Neural crest cell (in vitro differentiated cells): ENCODE data around the gene MAPK1. TPM values are rescaled to one million over a fixed set of nuclear protein-coding genes. Genes with fewer than 3 reads are reported as not detected.
A peak's percentile ranks its signal among the peaks of the same experiment; 100 is the strongest.
"Not testable (repeated sequence)": the region's sequence is repeated elsewhere in the genome, so short reads cannot be mapped to it uniquely, and the experiment has no call there.

Experiments
- DNase-seq: peaks from one replicate; pipeline ENCODE4 v3.0.0; 2021; ENCODE audit warnings: low read depth, mixed read lengths, low spot score
- H3K27ac Mint-ChIP-seq: one replicate; pipeline ENCODE4 v1.8.0; 2021; ENCODE audit warnings: mild to moderate bottlenecking, mixed read lengths; ENCODE audit not compliant: unreplicated experiment
- H3K27me3 Mint-ChIP-seq: 2 replicates; pipeline ENCODE4 v1.8.0; 2021; ENCODE audit warnings: low read depth, mild to moderate bottlenecking, mixed read lengths
- H3K36me3 Mint-ChIP-seq: 2 replicates; pipeline ENCODE4 v1.8.0; 2021; ENCODE audit warnings: low read depth, mild to moderate bottlenecking, mixed read lengths
- H3K4me1 Mint-ChIP-seq: 2 replicates; pipeline ENCODE4 v1.8.0; 2021; ENCODE audit warnings: mixed read lengths
- H3K4me3 Mint-ChIP-seq: one replicate; pipeline ENCODE4 v1.8.0; 2021; ENCODE audit warnings: mild to moderate bottlenecking, mixed read lengths
- H3K9me3 Mint-ChIP-seq: 2 replicates; pipeline ENCODE4 v1.8.0; 2021; ENCODE audit warnings: mixed read lengths
- CTCF ChIP-seq: fragments of 200-600 bp; sonication (generic); conservative IDR thresholded peaks from 2 replicates; pipeline ENCODE4 v1.5.0; 2021; ENCODE audit warnings: antibody characterized with exemption, mild to moderate bottlenecking
- total RNA-seq: library from RNA; stranded (reverse); gene quantifications from 2 replicates; pipeline ENCODE4 v1.2.1, GENCODE V29; 2021

The MAPK1 gene
- total RNA-seq, 1 donor from 2014 or later, result 118 TPM

- H3K9me3 Mint-ChIP-seq, result no peaks in the 10 kb centered on the region
- H3K27me3 Mint-ChIP-seq, result no peaks in the 10 kb centered on the region
- H3K4me3 Mint-ChIP-seq, result no peak overlapping the region
- H3K27ac Mint-ChIP-seq, result peak overlapping the region; percentile 44
- TF ChIP-seq CTCF, result no peak
- DNase-seq, result no peak
- peaks cover 41% of the 10 kb centered on the region for H3K4me1 Mint-ChIP-seq
- H3K36me3 Mint-ChIP-seq, result no peaks in the 10 kb centered on the region
These were observed 48.8 kb downstream of the MAPK1 start for GRCh38 chr22:21818487-21819182.

DNA sequence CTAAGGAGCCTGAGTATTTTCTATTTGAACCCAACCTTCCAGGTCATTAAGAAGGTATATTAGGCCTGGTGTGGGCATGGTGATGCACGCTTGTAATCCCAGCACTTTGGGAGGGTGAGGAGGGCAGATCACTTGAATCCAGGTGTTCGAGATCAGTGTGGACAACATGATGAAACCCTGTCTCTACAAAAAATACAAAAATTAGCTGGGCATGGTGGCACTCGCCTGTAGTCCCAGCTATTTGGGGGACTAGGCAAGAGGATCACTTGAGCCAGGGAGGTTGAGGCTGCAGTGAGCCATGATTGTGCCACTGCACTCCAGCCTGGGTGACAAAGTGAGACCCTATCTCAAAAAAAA lies 50.0 kb downstream of the MAPK1 start:
- peaks cover 41% of the 10 kb centered on the region for H3K4me1 Mint-ChIP-seq
- not testable (repeated sequence) for H3K9me3 Mint-ChIP-seq, H3K27me3 Mint-ChIP-seq, H3K4me3 Mint-ChIP-seq, DNase-seq, H3K36me3 Mint-ChIP-seq, H3K27ac Mint-ChIP-seq

DNA sequence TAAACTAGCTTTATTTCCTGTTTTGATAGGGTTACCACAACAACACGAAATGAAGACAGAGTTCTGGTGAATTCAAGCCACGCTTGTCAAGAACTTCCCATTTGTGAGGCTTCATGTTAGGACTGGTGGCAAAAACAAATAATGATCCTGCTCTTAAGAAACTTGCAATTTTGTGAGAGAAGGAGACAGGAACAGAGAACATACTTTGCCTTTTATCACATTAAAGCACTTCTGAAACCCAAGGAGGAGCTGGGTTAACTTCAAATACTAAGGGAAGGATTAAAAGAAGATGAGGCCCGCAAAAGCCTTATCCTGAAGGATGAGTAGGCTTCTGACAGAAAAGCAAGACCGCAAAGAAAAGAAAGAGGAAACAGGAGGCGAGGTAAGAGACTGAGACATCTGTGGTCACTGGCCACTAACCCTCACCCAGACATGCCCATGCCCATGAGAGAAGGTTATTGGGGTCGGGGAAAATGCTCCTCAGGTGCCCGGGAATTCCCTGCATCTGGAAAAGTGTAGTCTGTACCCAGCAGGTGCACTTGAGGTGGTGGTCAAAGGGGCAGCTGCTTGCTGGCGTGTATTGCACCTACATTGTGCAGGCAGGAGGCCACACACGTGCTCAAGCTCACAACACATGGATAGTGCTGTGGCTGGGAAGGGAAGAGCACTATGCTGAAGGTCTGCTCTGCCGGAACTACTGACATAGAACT lies 50.5 kb downstream of the MAPK1 start:
- H3K4me1 Mint-ChIP-seq, result peaks cover 41% of the 10 kb centered on the region
- no peaks in the 10 kb centered on the region for H3K27me3 Mint-ChIP-seq
- H3K4me3 Mint-ChIP-seq, result no peak overlapping the region
- DNase-seq, result no peak
- peaks cover 3% of the 10 kb centered on the region for H3K9me3 Mint-ChIP-seq
- peaks cover under 1% of the 10 kb centered on the region for H3K36me3 Mint-ChIP-seq
- no peak for TF ChIP-seq CTCF
- H3K27ac Mint-ChIP-seq, result no peak overlapping the region

DNA sequence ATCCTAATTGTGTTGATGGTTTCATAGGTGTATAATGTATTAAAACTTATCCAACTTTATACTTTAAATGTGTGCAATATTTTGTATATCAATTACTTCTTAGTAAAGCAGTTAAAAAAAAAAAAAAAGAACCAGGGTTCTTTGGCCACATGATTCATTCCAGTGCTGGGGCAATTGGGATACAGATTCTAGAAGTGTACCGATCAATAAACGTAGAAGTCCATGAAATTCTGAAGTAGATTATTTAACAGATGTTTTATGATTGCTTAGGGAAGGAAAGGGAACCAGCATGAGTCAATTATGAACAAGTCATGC lies 51.0 kb downstream of the MAPK1 start:
- Mint-ChIP-seq H3K36me3 (peaks cover 3% of the 10 kb centered on the region), H3K4me1 (peaks cover 40% of the 10 kb centered on the region), H3K27me3 (no peaks in the 10 kb centered on the region), H3K4me3 (no peak overlapping the region), H3K9me3 (peaks cover 5% of the 10 kb centered on the region), H3K27ac (no peak overlapping the region)
- no peak for DNase-seq
- TF ChIP-seq CTCF, result no peak

DNA sequence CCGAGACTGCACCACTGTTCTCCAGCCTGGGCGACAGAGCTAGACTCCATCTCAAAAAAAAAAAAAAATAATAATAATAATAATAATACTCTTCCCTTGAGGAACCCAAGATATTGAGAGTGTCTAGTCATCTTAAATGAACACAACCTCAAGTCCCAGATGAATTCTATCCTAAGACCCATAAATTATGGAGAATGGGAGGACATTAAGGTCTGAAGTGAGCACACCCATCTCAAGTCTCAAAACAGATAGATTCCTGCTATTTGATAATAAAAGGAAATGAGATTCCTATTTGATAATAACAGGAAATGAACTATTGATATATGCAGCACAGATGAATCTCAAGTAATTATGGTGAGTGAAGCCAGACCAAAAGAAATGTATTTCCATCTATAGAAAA lies 51.5 kb downstream of the MAPK1 start:
- Mint-ChIP-seq H3K36me3 (peaks cover 5% of the 10 kb centered on the region), H3K4me3 (no peak overlapping the region), H3K9me3 (peaks cover 5% of the 10 kb centered on the region), H3K27ac (no peak overlapping the region), H3K4me1 (peaks cover 38% of the 10 kb centered on the region), H3K27me3 (no peaks in the 10 kb centered on the region)
- DNase-seq, result no peak
- TF ChIP-seq CTCF, result no peak

- no peaks in the 10 kb centered on the region for H3K27me3 Mint-ChIP-seq
- no peak overlapping the region for H3K27ac Mint-ChIP-seq
- no peak for TF ChIP-seq CTCF
- H3K4me1 Mint-ChIP-seq, result peaks cover 36% of the 10 kb centered on the region
- DNase-seq, result no peak
- peaks cover 5% of the 10 kb centered on the region for H3K9me3 Mint-ChIP-seq
- peaks cover 7% of the 10 kb centered on the region for H3K36me3 Mint-ChIP-seq
- H3K4me3 Mint-ChIP-seq, result no peak overlapping the region
These were observed 52.1 kb downstream of the MAPK1 start for GRCh38 chr22:21815357-21815756.
